LNCaP clone FGC (cell line): ENCODE data around the gene MIER1.
A peak's percentile ranks its signal among the peaks of the same experiment; 100 is the strongest.

Experiments
- DNase-seq: peaks from one replicate; pipeline ENCODE4 v3.0.0-alpha.2; 2011; ENCODE audit warnings: low read depth
- H3K4me3 ChIP-seq: 2 replicates; pipeline ENCODE4 v1.5.1; 2011; ENCODE audit warnings: mild to moderate bottlenecking, low read depth, low read length, control low read depth
- TF ChIP-seq, protein P1 (sequence below): IDR thresholded peaks from 2 replicates; pipeline ENCODE4 v1.5.1; 2012; ENCODE audit warnings: mild to moderate bottlenecking; ENCODE audit not compliant: control insufficient read depth, insufficient read depth; ENCODE audit errors: extremely low read depth

MIER1 gene

DNA sequence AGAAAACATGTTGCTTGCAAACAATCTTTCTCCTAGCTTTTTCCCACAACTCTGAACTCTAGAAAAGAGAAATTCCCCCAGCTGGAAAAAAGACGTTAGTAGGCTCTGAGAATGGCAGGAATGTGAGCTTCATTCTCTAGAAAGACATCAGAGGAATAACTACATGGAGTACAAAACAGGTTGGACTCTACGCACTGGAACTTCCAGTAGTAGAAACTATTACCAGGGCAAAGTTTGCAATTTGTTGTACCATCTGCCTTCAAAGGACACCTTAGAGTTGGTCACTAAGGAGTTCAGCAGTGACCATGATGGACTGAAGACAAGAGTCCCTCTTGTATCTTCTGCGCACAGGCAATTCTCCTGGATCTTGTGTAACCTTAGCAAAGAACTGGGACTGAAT lies 68.3 kb downstream of the MIER1 start:
- TF ChIP-seq, protein P1, sequence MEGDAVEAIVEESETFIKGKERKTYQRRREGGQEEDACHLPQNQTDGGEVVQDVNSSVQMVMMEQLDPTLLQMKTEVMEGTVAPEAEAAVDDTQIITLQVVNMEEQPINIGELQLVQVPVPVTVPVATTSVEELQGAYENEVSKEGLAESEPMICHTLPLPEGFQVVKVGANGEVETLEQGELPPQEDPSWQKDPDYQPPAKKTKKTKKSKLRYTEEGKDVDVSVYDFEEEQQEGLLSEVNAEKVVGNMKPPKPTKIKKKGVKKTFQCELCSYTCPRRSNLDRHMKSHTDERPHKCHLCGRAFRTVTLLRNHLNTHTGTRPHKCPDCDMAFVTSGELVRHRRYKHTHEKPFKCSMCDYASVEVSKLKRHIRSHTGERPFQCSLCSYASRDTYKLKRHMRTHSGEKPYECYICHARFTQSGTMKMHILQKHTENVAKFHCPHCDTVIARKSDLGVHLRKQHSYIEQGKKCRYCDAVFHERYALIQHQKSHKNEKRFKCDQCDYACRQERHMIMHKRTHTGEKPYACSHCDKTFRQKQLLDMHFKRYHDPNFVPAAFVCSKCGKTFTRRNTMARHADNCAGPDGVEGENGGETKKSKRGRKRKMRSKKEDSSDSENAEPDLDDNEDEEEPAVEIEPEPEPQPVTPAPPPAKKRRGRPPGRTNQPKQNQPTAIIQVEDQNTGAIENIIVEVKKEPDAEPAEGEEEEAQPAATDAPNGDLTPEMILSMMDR: no peak

DNA sequence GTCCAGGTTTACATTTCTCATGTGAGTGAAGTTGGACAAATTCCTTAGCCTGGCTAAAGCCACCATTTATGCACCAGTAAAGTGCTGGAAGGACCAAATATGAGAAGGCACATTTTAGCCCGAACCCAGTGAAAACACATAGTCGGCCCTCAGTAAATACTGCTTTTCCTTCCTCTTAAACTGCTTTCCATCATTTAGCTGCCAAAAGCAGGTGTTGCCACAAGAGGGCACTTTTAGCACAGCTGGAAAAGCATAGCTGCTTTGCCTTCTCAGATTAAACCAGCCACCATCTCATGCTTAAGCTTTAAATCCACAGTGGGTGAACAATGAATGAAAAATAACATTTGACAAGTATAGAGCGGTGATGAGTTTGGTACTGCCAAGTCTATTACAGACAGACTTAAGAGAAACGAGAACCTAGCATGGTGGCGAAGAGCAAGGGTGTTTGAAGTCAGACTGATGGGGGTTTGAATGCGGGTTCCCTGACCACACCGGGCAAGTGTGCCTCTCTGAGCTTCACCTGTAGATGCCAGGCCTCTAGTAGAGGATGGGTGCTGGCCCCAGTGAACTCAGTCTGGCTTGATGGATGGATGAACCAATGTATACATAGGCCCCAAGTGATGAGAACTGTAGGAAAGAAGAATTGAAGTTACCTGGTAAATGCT lies 71.4 kb downstream of the MIER1 start:
- TF ChIP-seq, protein P1: peak; percentile 95
- DNase-seq: peak; percentile 58
- H3K4me3 ChIP-seq: no peak overlapping the region

More for the DNA sequence above, 68.3 kb downstream of the MIER1 start:
- no peak overlapping the region for H3K4me3 ChIP-seq
- DNase-seq: no peak

DNA sequence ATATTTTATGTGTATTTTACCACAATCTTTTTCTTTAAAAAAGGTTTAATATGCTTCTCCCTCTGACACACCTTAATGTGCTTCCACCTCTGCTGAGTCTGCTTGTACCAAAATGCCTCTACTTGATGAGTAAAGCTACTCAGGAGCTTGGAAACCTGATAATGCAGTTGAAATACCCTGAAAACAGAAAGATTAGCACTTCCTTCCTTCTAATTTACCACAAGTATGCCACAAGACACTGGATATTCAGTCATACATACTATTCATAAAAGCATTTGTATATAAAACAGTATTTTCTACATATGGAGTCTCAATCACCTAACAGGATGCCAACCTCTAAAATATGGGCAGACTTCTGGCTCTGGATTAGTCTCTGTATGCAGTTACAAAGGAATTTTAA lies 74.2 kb downstream of the MIER1 start:
- TF ChIP-seq, protein P1: no peak
- DNase-seq: no peak

DNA sequence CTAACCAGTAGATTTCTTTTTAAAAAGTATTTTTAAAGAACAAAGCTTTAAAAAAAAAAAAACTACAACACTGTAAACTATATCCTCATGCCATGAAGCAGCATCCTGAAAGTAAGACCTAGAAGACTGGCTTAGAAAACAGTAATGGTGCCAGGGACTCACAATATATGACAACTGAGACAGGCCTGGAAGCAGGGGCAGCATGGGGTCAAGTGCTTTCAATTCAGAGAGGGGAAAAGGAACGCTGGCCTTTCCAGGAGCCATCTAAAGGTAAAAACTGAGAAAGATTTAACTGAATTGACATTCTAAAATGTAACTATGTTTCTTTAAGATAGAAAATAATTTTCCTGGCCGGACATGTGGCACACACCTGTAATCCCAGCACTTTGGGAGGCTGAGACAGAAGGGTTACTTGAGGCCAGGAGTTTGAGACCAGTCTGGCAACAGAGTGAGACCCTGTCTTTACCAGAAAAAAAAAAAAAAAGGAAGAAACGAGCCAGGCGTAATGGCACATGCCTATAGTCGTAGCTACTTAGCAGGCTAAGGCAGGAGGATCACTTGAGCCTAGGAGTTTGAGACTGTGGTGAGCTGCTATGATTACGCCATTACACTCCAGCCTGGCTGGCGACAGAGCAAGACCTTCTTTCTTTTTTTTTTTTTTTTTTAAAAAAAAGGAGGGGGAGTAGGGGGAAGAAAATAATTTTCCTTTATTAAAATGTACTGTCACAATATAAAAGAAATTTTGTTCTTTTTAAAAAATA lies 75.0 kb downstream of the MIER1 start:
- DNase-seq: no peak
- H3K4me3 ChIP-seq: no peak overlapping the region
- TF ChIP-seq, protein P1: no peak

More for the DNA sequence above, 74.2 kb downstream of the MIER1 start:
- H3K4me3 ChIP-seq: no peak overlapping the region

DNA sequence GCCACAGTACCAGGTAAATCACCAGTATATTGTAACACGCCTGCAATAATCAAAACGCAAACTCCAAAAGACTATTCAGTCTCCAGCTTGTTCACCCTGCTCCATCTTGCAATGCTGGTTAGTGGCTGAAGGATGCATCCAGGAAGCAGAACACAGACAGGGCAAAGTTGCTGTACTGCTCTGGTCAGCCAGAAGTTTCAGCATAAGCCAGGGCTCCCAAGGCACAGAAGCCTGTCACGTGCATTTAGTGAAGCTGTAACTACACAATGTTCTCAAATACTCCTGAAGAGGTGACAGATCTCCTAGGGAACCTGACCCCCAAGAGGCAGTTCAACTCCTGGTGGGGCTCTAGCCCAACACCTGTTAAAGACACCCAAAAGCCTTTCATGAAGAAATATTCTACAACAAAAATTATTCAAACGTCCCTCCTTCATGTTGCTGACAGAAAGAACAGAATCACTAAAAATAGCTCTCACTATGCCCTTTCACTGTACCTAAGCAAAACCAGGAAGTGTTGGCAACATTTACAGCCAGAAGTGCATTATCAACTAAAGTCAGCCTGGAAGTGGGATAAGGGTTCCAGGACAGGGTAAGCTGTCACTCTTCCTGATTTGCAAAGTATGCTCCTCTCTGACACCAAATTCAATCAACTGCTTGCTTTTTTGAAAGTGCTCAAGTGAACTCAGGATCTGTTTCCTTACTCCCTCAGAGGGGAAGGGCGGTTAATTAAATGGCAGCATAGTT lies 77.1 kb downstream of the MIER1 start:
- DNase-seq: no peak
- TF ChIP-seq, protein P1: no peak

DNA sequence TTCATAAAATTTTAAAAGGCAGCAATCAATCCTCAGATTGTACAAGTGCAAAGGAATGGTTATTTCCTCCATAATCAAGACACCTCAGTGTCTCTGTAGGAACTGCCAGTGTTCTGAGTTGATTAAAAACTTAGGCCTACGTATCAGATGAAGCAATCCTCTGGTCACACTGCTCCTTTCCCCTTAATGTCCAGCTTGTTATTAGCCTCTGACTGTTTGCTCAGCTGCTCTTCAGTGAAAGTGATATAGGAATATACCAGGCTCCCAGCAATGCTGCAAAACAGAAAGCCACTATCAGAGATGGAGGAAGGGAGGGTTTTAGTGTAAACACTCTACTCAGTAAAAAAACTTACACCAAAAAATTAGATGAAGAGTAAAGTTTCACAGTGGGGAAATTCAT lies 79.4 kb downstream of the MIER1 start:
- peak; percentile 13 for DNase-seq
- TF ChIP-seq, protein P1: no peak
- no peak overlapping the region for H3K4me3 ChIP-seq

More for the DNA sequence above, 77.1 kb downstream of the MIER1 start:
- H3K4me3 ChIP-seq: no peak overlapping the region
